GM20000 (cell line): ENCODE measurements around the gene HOXA11.
A peak's percentile ranks its signal among the peaks of the same experiment; 100 is the strongest.

Experiments used
- DNase-seq: peaks from one replicate; pipeline ENCODE4 v3.0.0; 2012; ENCODE audit warnings: low spot score
- CTCF ChIP-seq: IDR thresholded peaks from 2 replicates; pipeline ENCODE4 v1.5.1; 2012; ENCODE audit warnings: mild to moderate bottlenecking, control low read depth; ENCODE audit errors: extremely low read depth, missing control alignments

HOXA11 gene

GRCh38 chr7:27199849-27200760, 15.1 kb upstream of the HOXA11 start, which contains the start of gene HOXA13:
HOXA13 (minus strand) TSS chr7:27200091; CDS start chr7:27200077, 14 bp downstream.
- no peak for DNase-seq

GRCh38 chr7:27198871-27199801, 14.1 kb upstream of the HOXA11 start:
- no peak for TF ChIP-seq CTCF
- no peak for DNase-seq

More at GRCh38 chr7:27199849-27200760, 15.1 kb upstream of the HOXA11 start, which contains the start of gene HOXA13:
- no peak for TF ChIP-seq CTCF

- no peak for DNase-seq
- no peak for TF ChIP-seq CTCF
These were observed 13.3 kb upstream of the HOXA11 start for GRCh38 chr7:27198138-27198841.

- no peak for DNase-seq
- no peak for TF ChIP-seq CTCF
These were observed 12.4 kb upstream of the HOXA11 start for GRCh38 chr7:27197137-27198042.

- DNase-seq: peak; percentile 83
- TF ChIP-seq CTCF: peak; percentile 62
These were observed 11.3 kb upstream of the HOXA11 start for GRCh38 chr7:27196287-27196767.
